Measurements from ENCODE around the gene ANKRD34A. TPM values are rescaled to one million over a fixed set of nuclear protein-coding genes. Genes with fewer than 3 reads are reported as not detected.

ANKRD34A gene
- total and polyA plus RNA-seq, 12 donors, result 0.66 to 1.7 (median 1.0) TPM

GRCh38 chr1:145942871-145943270 lies 21.5 kb downstream of the ANKRD34A start:
- intact Hi-C loops (cut with DNase I), result no loop called here
- H3K27me3 ChIP-seq, result no peaks in the 10 kb centered on the region
- H3K27ac ChIP-seq, result no peak overlapping the region
- H3K9me3 ChIP-seq, result no peaks in the 10 kb centered on the region
- H3K4me3 ChIP-seq, result no peak overlapping the region
- DNase-seq (no peak), ATAC-seq (no peak)
- peaks cover 0 to 100% (median 24%) of the 10 kb centered on the region in 9 donors for H3K36me3 ChIP-seq
- H3K4me1 ChIP-seq, result peaks cover 0 to 6% (median 0%) of the 10 kb centered on the region in 9 donors
- WGBS, 2 donors, result 84 to 89% methylated on average over 6 of the region's 6 CpGs
- TF ChIP-seq, protein P1, sequence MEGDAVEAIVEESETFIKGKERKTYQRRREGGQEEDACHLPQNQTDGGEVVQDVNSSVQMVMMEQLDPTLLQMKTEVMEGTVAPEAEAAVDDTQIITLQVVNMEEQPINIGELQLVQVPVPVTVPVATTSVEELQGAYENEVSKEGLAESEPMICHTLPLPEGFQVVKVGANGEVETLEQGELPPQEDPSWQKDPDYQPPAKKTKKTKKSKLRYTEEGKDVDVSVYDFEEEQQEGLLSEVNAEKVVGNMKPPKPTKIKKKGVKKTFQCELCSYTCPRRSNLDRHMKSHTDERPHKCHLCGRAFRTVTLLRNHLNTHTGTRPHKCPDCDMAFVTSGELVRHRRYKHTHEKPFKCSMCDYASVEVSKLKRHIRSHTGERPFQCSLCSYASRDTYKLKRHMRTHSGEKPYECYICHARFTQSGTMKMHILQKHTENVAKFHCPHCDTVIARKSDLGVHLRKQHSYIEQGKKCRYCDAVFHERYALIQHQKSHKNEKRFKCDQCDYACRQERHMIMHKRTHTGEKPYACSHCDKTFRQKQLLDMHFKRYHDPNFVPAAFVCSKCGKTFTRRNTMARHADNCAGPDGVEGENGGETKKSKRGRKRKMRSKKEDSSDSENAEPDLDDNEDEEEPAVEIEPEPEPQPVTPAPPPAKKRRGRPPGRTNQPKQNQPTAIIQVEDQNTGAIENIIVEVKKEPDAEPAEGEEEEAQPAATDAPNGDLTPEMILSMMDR (IDR thresholded peaks at IDR 0.05), result no peak

DNA sequence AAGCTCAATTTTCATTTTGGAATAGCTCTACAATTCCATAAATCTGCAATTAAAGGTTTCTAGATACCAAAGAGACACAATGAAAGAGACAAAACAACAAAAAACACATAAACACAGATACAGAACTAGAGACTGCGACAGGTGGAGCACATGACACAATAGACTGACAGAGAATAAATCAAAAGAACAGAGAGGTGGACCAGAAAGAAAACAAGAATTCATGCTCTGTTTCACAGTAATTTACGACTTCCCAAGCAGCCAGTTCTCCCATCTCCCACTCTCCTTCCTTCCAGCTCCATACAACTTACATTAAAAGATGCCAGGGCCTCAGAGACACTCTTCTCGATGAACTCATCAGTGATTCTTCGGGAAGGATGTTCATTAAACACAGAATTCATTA lies 22.0 kb downstream of the ANKRD34A start:
- intact Hi-C loops (cut with DNase I), result no loop called here
- H3K9me3 ChIP-seq, result no peaks in the 10 kb centered on the region
- 88 to 92% methylated on average over 4 of the region's 4 CpGs for WGBS, 2 donors
- H3K27me3 ChIP-seq, result no peaks in the 10 kb centered on the region
- DNase-seq (no peak), ATAC-seq (no peak)
- TF ChIP-seq, protein P1 (IDR thresholded peaks at IDR 0.05), result no peak
- H3K36me3 ChIP-seq, result peaks cover 0 to 100% (median 29%) of the 10 kb centered on the region in 9 donors
- H3K27ac ChIP-seq, result no peak overlapping the region
- H3K4me3 ChIP-seq, result no peak overlapping the region
- peaks cover 0 to 2% (median 0%) of the 10 kb centered on the region in 9 donors for H3K4me1 ChIP-seq

- 83 to 85% methylated on average over 1 of the region's 1 CpG for WGBS, 2 donors
- Histone ChIP-seq H3K36me3 (peaks cover 0 to 100% (median 39%) of the 10 kb centered on the region in 9 donors), H3K9me3 (no peaks in the 10 kb centered on the region), H3K27ac (no peak overlapping the region), H3K4me3 (no peak overlapping the region), H3K27me3 (no peaks in the 10 kb centered on the region), H3K4me1 (peaks cover 0 to 5% (median 0%) of the 10 kb centered on the region in 9 donors)
- intact Hi-C loops (cut with DNase I), result no loop called here
- no peak for ATAC-seq
- no peak for DNase-seq
- TF ChIP-seq, protein P1 (IDR thresholded peaks at IDR 0.05), result no peak
Observed at GRCh38 chr1:145937436-145937835, 26.9 kb downstream of the ANKRD34A start.

DNA sequence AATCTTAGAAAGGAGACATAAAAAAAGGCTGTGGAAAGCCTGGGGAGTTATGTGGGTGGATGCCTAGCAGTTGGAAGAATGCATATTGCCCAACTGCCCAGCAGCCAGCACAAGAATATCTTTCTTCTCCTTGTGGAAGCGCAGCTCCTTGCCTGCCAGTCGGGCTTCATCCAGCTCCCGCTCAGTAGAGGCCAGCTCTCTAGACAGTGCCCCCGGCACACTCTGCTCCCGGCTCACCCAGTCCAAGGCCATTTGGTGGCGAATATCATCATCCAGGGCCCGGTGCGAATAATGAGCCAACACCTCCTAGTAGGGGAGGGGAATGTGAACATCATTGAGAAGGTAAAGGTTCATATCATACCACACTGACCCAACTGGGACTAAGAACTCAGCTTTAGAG lies 28.1 kb downstream of the ANKRD34A start:
- WGBS, 2 donors, result 88 to 95% methylated on average over 8 of the region's 8 CpGs
- DNase-seq, result no peak
- intact Hi-C loops (cut with DNase I), result no loop called here
- Histone ChIP-seq H3K4me3 (no peak overlapping the region), H3K4me1 (peaks cover 0 to 5% (median 0%) of the 10 kb centered on the region in 9 donors), H3K27ac (no peak overlapping the region), H3K27me3 (no peaks in the 10 kb centered on the region), H3K9me3 (no peaks in the 10 kb centered on the region), H3K36me3 (peaks cover 0 to 100% (median 34%) of the 10 kb centered on the region in 9 donors)
- no peak for ATAC-seq
- TF ChIP-seq, protein P1 (IDR thresholded peaks at IDR 0.05), result no peak

Measured in heart right ventricle (tissue), 16 donors.